Body of pancreas (tissue), 4 donors: ENCODE measurements around the gene RNLS.

ENCODE experiments used
- CTCF ChIP-seq, 7 experiments: fragments of 450-650 bp in 4 of 7; fragments of 200-600 bp in 3 of 7; sonication (generic) in 3 of 7; IDR thresholded peaks; one replicate each; pipeline ENCODE4 v1.5.1; 2016 to 2019; ENCODE audit warnings: antibody characterized with exemption in 7 of 7
- POLR2A ChIP-seq, 3 donors: fragments of 450-650 bp; IDR thresholded peaks; one replicate each; pipeline ENCODE4 v1.6.1; 2016; ENCODE audit warnings: antibody characterized with exemption in 3 of 3, mild to moderate bottlenecking in 2 of 3

GRCh38 chr10:88499569-88500470 is 83.3 kb downstream of the RNLS start:
- no peak for TF ChIP-seq CTCF (IDR thresholded peaks at IDR 0.05)
- TF ChIP-seq POLR2A (IDR thresholded peaks at IDR 0.05) = no peak
